ENCODE measurements around the gene ARHGAP26. TPM values are rescaled to one million over a fixed set of nuclear protein-coding genes. Genes with fewer than 3 reads are reported as not detected.

Gene ARHGAP26
- total RNA-seq, 1 donor from 2014 or later = 7.1 TPM

DNA sequence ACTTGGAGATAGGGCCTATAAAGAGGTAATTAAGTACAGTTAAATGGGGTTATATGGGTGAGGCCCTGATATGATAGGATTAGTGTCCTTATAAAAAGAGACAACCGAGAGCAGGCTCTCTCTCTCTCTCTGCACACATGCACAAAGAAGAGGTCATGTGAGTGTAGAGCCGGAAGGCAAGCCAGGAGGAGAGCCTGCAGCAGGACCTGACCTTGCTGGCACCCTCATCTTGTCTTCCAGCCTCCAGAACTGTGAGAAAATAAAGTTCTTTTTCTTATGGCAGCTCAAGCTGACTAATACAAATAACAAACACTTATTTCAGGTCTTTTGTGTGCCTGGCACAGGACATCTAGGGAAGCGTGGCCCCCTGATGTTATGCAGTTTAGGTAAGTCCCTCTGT lies 62.1 kb downstream of the ARHGAP26 start:
- no peak for ATAC-seq

DNA sequence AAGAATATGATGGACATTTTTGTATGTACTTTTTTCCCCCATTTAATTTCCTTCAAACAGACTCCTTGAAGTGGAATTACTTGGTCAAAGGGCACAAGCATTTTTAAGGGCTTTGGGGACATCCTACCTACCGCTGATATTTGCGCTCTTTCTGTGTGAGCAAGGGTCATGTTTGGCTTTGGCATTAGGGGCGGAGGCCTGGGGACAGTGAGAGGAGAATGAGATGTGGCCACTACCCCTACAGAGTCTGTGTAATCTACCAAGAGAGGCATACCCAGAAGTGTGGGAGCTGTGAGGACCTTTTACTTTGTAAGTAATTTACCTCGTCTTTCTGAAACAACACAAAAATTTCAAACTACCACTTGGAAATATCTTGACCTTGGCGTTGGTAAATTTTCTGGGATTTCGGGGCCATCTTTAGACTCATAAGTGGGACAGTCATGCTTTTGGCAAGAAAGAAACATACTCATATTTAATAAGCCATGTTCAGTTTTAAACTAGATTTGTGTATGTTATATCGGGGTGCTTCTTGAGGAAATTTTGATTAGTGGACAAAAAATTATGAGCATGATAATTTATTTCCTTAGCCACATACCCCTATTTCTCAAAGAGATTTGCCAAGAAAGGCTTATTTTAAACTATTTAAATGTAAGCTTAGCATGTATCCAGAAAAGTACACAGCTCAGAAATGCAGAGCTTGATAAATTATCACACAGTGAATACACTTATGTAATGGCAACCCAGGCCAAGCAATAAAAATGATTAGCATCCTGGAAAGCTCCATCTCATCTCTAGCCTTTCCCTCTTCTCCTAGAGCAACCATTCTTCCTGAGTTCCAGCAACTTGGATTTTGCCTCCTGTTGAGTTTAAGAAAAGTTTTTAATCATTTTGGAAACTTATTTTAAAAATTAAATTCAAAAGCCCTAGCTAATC lies 63.6 kb downstream of the ARHGAP26 start:
- ATAC-seq = no peak

DNA sequence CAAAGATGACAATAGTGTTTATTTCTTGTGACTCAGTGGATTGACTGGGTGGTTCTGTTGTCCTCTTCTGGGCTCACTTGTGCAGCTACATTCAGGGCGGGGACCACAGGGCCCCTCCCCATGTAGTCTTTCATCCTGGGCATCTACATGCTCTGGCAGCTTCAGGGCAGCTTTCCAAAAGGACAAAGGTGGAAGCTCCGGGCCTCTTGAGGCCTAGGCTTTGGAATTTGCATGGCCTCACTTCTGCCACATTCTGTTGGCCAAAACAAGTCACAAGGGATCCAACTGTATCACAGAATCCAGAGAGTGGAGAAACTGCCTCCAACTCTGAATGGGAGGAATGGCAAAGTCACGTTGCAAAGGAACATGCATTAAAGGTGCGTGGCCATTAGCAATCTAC lies 64.3 kb downstream of the ARHGAP26 start:
- peak; percentile 70 for ATAC-seq

GRCh38 chr5:142835540-142835939 lies 65.4 kb downstream of the ARHGAP26 start:
- no peak for ATAC-seq

- ATAC-seq = no peak
These were observed 65.9 kb downstream of the ARHGAP26 start for GRCh38 chr5:142836048-142836447.

DNA sequence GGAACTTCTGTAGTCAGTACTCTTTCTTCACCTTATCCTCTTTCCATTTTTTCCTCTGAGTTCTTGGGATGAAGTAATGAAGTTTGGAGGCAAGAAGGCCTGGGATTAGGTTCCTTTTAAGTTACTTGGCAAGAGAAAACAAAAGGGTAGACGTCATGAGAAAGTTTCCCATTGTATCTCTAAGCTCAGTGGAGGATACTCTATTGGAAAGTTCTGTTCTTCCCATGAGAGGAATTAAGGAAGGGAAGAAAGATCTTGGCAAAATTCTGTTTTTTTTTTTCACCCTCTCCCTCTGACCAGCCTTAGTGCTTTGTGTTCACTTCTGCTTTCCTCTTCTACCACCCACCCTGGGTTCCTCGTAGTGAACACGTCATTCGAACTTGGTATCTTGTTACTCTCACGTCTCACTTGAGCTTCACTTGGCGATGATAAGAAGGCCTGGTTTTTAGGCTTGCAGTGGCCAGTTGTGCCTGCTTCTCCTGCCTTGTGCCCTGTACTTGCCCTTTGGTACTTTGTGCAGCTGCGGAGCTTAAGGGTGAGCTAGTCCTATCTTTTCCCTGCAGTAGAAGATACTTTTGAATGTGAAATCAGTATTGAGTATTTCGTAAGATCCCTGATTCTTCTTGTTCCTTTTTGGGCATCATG lies 67.0 kb downstream of the ARHGAP26 start:
- no peak for ATAC-seq

GRCh38 chr5:142838845-142839244 lies 68.7 kb downstream of the ARHGAP26 start:
- ATAC-seq = no peak

DNA sequence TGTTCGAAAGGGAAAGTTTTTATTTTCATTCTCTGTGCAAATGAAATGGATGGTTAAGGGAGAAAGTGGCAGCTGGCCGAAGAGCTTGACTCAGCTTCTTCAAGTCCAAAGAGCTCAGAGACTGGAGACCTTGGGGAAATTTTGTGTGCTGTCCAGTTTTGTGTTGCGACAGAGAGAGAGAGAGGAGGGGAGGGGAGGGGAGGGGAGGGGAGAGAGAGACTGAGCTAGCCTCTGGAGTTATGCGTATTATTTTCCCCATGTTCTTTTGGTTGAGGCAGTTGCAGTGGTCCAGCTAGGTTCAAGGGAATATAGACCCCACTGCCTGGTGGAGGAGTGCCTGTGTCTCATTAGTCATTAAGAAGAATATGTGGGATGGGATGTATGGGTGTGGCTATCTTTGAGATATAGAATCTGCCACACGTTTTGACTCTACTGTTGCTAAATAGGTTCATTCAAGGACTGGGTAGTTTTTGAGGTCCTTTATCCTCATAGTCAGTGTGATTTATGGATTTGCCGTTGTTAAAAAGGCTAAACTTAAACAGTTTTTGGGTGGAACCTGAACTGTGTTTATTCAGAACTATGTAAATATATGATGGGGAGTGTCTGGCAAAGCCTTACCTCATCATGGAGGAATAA lies 69.7 kb downstream of the ARHGAP26 start:
- peak; percentile 36 for ATAC-seq

DNA sequence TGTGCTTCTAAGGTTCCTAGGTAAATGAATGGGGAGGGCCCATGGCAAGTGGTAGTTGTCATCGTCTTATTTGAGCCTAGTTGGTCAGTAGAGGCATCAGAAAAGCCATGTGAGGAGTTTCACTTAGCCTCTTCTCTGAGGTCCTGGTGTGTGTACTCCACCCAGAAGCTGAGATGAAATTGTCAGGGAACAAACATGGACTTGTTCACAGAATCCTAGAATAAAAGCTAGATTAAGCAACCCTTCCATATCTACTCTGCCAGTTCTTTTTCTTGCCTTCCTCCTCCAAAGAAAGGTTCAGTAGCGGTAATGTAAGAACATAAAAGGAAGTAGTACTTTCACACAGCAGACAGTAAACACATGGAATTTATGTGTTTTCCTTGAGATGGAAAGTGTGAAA lies 70.4 kb downstream of the ARHGAP26 start:
- no peak for ATAC-seq

GRCh38 chr5:142841511-142842265 lies 71.5 kb downstream of the ARHGAP26 start:
- no peak for ATAC-seq

GRCh38 chr5:142842994-142843905 lies 73.1 kb downstream of the ARHGAP26 start:
- ATAC-seq = no peak

DNA sequence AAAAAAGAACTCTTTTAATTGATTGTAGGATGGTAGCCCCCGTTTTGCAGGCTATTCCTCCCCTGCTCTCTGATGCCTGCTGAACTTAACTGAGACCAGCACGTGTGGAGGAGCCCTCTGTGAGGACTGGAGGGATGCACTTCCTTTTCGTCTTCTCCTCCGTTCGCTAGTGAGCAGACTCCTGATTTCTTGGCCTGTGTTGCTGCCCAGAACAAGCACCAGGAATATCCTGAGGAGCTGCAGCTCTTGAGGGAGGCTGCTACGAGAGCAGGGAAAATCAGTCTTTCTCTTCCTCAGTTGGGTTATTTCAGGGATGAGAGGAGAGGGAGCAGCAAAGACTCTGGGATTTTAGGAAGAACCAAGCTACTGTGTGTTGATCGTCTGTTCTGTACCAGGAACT lies 74.7 kb downstream of the ARHGAP26 start:
- ATAC-seq = no peak

DNA sequence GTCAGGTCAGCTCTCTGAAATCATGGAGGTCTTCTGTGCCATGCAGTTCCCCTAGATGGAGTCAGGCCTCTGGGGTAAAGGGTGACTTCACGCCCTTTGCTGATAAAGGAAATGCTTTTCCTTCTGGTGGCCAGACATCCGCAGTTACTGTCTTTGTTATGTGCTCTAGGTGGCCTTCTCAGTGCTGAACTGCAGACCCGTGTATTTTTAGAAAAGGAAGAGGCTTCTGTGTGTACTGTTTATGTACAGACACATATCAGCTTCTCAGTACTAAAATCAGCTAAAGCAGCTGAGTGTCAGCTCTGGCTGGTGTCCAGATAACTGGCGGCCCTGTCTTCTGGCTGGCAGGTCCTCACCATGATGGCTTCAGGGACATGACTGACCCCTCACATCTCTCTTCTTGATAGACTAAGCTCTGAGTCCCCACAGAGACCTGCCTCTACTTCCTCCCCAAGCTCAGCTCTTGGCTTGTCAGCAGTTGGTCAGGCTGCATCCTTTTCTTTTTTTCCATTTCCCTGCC lies 75.3 kb downstream of the ARHGAP26 start:
- ATAC-seq = no peak

DNA sequence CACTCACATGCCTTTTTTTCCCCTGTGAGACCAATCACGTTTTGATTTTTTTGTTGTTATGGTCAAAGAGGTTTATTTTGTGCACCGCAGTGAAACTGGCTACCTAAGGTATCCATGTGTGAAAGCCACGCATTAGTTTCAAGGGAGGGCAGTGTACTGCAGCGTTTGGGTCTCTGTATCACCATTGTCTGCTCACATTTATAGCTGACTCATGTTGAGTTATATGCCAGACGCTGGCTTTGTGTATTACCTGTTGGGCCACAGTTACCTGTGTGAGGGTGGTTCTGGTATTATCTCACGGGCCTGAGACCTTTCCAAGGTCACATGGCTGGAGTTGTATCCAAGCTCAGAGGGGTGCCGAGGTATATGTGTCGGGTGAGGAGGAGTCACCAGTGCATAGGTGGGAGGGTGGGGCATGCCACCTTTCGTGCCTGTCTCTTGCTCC lies 75.8 kb downstream of the ARHGAP26 start:
- peak; percentile 91 for ATAC-seq

GRCh38 chr5:142846406-142846805 lies 76.2 kb downstream of the ARHGAP26 start:
- ATAC-seq = no peak

GRCh38 chr5:142847898-142848790 lies 78.0 kb downstream of the ARHGAP26 start:
- no peak for ATAC-seq

GRCh38 chr5:142849466-142849865 lies 79.3 kb downstream of the ARHGAP26 start:
- ATAC-seq = no peak

DNA sequence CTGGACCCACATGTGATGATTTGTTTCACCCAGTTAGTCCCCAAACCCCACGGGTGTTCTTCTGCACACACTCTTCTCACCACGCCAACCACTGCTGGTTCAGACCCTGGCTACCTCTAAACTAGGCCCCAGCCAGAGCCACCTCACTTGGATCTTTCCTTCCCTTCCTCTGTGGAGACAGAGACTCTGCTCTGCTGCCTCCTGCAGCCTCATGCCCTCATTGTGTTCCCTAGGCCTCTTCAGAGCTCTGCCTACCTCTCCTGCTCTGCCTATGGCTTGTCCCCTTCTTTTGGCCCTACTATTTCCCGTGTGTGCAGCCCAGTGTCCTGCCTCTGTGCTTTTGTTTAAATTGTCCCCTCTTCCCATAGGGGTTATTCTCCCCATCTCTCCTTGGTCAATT lies 79.7 kb downstream of the ARHGAP26 start:
- ATAC-seq = no peak

- no peak for ATAC-seq
These were observed 81.6 kb downstream of the ARHGAP26 start for GRCh38 chr5:142851731-142852130.

All from esophagus mucosa (tissue), 1 donor.